ENCODE data around the gene HAPLN3.

GRCh38 chr15:88904257-88904623 is 8.9 kb upstream of the HAPLN3 start:
- TF ChIP-seq CTCF (IDR thresholded peaks at IDR 0.05): no peak
- TF ChIP-seq POLR2A (IDR thresholded peaks at IDR 0.05): no peak

Data from ovary (tissue), 3 donors.